UCSD-AML1 (cell line): ENCODE measurements around the gene NSF.
"Not testable (repeated sequence)": the region's sequence is repeated elsewhere in the genome, so short reads cannot be mapped to it uniquely, and the experiment has no call there.

Experiments
- DNase-seq: peaks from one replicate; lab custom pipeline; 2025; ENCODE audit not compliant: unreplicated experiment; lab: John Stamatoyannopoulos, UW

NSF gene

DNA sequence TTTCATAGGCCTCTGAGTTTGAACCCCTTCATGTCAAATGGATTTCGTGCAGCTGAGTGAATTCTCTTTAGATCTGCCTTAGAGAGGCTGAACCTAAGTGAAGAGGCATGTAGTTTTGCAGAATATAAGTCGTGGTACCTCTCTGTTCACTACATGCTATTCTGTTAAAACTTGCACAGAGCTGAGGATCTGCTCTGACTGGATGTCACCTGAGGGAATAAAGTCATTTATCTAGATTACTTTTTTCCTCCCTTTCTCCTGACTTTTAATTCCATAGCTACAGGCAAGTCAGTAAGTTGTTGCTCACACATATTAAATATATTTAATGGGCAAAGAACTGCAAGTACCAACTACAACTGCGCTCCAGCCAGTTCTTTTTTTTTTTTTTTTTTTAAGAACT is 163.3 kb downstream of the NSF start:
- no peak for DNase-seq

DNA sequence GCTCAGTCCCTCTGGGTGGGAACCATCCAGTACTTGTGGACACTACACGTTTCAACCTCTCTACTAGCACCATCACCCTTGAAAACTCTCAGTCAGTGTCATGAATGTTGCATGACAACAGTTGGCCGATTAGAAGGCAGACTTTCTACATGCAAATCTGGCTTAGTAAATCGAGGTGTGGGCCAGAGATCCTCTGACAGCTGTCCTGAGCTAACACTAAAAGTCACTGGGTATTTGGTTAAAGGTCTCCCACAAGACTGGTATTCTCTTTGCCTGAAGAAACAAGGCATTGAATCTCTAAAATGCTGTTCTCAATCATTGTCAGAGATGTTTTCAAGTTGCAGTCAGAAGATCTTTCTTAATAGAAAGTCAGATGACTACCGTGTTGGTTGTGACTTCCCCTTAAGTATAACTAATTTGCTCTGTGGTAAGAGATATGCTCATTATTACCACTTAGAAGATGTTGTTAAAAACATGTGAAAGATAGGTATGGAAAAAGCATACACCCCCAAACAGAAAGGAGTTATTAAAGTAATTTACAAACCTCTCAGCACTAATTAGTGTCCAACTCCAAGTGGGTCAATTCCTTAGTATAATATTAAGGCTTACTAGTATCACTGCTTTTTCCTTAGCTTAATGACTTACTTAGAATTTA is 165.7 kb downstream of the NSF start:
- DNase-seq: no peak

DNA sequence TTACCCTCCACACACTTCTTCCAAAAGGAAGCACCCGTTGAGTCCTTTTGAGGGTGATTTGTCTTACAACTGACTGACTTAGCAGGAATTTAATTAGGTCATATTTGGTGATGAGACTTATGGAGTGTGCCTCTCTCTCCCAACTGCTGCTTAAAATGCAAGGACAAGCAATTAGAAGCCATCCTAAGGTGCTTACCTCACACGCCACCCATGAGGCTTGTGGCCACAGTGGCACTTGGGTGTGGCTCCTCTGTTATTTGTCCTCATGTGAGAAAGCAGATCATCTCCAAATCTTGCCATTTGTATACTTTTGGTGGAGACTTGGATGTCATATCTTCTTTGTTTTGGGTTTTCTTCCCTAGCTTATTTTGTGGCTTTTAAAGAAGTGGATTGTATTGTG is 166.4 kb downstream of the NSF start:
- no peak for DNase-seq

DNA sequence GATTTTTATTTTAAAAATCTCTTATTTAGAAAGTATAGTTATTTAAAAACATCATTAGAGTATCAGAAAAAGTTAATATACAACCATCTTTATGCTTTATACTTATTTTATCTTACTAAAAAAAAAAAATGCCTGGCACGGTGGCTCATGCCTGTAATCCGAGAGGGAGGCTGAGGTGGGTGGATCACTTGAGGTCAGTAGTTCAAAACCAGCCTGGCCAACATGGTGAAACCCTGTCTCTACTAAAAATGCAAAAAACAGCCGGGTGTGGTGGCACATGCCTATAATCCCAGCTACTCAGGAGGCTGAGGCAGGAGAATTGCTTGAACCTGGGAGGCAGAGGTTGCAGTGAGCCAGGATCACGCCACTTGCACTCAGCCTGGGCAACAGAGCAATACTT is 167.1 kb downstream of the NSF start:
- DNase-seq: not testable (repeated sequence)

DNA sequence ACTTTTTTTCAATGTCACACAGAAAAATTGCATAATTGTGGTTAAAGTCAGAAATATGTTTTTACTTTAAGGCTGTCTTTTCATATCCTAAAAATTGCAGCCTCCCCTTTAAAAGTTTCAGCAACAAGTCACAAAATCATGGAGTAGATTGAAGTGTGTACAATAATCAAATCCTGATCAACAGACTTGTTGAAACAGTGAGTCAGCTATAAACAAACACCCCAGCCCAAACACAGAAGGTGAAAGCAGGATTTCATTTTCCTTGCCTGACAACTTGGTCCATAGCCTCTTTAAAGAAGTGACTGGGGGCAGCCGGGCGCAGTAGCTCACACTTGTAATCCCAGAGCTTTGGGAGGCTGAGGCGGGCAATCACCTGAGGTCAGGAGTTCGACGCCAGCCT is 168.1 kb downstream of the NSF start:
- DNase-seq: no peak

DNA sequence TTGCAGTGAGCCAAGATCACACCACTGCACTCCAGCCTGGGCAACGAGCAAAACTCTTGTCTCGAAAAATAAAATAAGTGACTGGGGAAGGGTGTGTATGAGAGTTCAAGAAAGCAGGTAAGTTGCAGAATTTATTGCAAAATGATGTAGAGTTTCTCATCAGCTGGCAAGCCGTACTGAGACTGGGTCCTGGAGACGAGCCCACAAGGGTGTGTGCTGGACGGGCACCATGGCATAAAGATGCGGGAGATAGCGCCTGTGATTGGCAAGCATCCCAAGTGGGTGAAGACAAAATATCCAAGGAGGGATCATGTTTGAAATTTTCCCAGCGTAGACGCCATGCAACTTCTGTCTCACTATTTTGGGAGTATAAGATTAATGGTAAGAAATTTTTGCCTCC is 168.7 kb downstream of the NSF start:
- no peak for DNase-seq

DNA sequence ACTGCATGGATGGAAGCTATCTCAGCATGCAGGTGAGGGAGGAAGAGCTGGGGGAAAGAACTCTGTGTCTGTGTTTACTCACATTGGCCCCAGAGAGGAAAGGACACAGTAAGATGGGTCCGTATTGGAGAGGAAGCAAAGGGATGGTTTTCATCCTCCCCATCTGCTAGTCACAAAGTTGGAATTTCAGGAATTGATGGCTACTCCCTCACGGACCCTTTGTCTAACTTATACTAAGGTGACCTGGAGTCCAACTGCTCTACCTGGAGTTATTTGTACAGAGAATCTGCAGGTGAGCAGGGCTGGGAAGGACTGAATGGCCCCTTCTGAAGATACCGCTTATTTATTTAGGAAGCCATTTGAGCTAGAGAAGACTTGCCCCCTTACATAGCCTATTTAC is 172.9 kb downstream of the NSF start:
- DNase-seq: no peak

DNA sequence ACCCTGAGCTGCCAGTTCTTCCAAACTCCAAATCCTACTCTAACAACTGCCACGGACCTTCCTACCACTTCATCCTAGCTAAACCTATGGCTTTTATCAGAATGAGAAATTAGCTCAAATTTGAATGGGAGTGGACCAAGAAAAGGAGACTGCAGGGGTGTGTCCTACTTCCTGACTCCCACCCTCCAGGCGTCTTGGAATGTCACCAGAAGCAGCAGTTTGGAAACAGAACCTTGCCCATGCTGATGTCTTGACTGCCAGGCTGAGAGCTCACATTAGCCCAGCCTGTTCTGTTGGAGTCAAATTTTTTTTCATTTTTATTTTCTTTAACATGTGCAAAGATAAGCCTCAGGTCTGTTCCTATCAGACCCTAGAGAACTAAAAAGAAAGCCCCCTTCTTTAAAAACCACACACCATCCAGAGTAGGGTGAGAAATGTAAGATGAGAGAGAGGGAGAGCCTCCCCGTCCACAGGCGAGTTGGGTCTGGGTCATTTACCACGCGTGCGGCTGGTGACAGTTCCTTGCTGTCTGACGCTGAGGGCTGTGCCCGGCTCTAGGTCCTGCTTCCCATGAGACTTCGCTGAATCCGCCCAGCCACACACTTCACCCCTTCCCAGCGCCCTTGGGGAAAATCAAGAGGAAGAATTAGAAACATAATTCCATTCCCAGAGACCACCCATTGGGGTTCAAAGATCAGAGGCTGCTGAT is 173.7 kb downstream of the NSF start:
- no peak for DNase-seq

DNA sequence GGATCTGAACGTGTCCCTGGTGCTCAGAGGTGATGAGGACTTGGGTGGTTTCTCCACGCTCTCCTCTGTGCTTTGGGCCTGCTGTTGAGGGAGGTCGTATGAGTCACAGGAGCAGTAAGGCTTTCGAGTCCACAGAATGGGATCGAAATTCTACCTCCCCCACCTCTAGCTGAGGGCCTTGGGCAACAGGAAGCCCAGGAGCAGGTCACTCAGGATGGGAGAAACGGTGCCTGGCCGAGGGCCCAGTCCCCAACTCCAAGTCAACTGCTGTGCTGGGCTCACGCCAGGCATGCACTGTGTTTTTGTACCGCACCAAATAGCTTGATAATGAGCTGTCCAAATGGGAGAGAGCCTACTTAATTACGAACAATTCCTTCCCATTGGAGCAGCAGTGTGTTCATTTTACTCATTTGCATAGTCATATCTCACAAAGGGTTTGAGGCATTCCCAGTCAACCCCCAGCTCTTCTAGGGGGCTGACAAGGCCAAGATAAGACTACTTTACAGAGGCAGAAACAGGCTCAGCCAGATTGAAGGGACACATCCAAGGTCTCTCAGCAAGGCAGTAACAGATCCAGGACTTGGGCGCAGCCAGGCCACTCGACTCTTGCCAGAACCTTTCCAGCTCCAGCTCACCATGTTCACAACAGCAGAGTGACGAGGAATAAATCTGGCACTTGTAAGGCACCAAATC is 174.4 kb downstream of the NSF start:
- no peak for DNase-seq

DNA sequence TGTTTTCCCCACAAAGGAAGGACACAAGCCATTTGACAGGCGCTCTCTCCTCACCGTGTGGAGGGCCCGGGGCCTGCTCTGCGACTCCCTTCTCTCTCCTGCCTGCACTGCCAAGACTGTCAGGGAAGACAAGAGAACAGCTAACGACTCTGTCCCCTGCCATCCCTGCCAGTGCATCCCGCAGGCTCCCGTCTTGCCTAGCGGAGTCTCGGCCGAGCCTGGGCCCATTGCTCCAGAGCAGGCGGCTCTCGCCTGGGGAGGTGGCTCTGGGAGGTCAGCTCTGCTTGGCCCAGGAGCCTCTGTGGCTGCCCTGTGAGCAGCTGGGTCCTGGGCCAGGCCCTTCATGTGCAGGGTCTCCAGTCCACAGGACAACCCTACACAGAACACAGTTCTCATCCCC is 175.0 kb downstream of the NSF start:
- no peak for DNase-seq

DNA sequence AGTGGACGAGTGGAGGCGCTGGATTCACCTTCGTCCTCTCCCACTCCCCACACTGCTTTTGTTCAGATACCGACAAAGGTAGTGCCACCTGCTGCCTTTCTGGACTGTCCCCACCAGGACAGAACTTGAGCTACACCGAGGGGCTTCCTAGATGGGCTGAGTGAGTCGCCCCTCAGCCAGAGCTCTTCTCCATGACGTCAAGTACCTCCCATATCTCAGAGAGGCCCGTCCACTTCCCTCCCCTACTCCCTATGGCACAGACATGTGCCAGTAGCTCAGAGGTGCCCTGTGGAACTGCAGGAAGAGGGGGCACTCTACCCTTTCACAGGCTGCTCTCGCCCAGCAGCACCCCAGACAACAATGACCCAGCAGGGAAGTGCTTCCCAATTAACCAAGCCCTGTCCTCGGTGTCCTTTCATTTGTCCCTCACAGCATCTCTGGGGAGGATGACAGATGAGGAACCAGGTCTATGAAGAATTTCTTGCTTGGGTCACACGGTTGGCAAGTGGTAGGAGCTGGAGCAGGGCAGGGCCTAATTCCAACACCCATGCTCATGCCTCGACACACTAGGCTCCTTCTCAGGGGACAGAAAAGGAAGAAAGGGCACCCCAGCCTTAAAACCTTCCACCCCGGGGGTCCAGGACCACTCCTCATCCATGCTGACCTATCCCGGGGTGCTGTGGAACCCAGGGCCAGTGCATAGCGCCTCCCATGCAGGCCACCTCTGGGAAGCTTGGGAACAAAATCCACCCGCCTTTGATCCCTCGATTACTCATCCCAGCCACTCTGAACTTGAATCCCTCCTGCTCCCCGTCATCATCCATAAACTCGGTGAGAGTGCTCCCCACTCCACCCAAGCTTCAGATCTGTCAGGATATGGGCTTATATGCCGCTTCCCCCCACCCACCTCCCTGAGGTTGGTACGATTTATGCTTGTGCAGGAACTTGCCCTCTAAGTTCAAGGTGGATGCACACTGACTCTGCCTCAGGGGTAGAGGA is 176.3 kb downstream of the NSF start:
- DNase-seq: no peak

DNA sequence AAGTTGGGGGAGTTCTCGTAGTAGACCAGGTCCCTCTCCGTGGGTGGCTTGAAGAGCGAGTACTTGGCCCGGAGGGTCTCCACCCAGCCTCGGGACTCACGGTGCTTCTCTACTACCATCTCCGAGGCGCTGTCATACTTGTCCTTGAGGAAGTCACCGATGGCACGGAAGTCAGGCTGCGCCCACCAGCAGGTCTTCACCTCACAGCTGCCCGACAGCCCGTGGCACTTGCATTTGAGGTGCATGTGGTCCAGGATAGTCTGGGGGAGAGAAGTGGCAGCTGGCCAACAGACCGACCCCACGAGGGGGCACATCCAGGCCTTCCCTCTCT is 178.0 kb downstream of the NSF start:
- DNase-seq: no peak

DNA sequence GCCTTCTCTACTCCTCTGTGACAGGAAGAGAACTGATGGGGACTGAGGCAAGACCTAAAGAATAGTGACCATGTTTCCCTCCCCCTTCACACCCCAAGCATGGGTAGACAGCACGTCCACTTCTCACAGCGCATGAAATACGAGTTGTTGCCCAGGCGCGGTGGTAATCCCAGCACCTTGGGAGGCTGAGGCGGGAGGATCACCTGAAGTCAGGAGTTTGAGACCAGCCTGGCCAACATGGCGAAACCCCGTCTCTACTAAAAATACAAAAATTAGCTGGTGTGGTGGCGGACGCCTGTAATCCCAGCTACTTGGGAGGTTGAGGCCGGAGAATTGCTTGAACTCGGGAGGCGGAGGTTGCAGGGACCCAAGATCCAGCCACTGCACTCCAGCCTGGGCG is 178.4 kb downstream of the NSF start:
- not testable (repeated sequence) for DNase-seq

DNA sequence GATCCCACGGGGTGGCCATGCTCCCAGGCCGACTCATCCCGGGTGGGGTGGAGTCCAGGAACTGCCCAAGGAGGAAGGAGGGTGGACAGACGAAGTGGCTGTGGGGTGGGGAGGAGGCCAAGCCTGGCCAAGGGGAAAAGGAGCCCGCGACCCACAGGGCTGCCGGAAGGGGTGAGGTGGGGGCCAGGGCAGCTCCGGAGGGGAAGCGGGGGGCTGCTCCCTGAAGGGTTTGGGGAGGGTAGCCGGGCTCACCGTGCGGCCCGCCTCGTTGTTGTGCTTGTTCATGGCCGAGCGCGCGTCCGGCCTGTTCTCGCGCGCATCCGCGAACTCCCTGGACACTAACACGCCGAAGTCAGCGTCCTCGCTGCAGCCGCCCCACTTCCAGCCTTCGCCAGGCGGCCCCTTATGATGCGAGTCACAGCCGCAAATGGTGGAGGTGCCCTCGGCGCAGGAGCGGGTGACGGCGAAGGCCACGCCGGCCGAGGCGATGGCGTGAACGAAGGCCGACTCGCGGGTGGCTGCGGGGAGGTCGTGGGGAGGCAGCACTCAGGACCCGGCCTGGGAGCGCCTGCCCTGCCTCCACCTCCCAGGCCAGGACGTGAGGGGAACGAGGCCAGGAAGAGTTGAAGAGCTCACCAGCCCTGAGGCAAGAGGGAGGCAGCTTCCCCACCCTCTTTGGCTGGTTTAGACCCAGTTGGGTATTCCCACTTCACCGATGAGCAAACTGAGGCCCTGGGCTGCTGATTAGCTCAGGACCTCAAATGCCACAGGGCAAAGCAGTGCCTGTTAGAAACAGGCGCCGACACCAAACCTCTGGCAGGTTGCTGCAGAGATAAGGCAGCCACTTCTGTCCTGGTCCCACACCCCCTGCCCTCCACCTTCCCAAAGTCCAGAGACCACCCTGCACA is 179.3 kb downstream of the NSF start:
- no peak for DNase-seq

DNA sequence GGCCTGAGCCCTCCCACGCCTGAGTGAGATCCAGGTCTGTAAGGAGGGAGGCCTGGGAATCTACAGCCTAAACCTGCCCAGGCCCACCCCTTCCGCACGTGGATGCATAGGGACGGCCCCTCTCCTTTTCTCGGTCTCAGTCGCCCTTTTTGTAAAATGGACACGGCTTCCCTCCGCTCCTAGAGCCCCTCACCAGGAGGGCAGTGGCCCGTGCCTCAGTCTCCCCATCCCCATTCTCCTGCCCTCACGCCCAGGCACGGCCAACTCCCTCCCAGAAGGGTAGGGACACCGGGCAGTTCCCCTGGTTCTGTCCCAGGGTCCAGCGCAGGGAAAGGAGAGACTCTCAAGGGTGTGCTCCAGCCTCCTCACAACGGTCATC is 180.0 kb downstream of the NSF start:
- no peak for DNase-seq

DNA sequence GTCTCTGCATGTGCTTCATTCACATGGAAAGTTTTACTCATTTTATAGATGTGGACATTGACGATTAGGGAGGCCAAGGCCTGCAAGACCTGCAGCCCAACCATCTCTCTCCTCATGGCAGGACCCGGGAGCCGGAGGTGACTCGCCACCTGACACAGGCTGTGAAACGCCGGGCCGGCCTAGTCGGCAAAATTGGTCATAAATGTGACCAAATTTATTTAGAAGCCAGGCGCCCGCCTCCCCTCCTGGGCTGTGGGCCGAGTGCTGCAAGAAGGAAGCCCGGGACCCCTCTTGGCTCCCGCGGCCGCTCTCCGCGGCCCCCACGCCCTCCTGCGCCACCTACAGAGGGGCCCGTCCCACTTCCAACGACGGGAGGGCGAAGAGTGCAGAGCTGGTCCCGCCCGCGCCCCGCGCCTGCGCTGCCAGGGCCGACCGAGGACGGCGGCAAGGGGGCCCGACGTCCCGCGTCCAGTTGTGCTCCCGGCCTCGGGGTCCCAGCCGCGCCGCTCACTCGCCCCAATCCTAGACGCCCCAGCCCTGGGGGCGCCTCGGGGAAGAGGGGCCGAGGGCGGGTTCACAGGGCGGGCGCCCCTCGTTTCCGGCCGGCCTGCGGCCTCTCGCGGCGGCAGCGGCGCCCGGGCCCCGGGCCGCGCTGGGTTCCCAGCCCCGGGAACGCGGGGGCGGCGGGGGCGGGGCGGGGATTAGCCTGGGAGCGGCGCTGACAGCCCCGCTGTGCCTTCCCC is 180.5 kb downstream of the NSF start:
- DNase-seq: no peak

DNA sequence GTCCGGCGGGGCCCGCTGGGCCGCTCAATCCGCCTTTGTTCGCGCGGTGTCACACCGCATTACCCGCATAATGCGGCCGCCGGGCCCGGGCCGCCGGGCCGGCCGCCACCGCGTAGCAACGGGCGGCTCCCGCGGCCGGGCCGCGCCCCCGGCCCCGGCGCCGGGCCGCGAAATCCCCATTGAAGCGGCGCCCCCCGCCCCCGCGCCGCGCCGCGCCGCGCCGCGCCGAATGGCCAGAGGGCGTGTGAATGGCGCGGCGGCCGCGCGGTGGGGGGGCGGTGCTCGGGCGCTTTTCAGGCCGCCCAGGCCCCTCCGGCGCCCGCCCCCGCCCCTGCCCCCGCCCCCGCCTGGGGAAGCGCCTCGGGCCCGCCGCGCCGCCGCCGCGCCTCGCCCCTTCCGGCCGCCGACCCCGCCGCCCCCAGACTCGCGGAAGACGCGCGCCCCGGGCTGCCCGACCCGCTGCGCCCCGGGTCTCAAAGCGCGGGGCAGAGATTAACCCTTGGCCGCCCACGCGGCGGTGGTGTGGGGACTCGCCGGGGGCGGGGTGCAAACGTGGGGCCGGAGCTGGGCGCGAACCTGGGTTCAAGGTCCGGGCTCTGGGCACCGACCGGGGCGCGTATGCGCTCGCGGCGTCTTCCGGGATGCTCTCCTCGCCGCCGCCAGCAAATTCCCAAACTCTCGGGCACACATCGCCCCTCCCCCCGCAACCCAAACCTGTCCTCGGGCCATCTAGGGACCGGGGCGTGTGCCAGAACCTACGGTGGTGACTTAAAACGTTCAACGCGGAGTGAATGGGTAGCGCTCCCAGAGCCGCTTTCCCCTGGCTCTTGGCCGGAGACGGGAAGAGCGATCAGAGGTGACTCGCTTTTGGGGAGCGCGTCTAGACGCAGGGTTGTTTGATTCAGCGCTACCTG is 181.3 kb downstream of the NSF start:
- DNase-seq: peak; percentile 54

DNA sequence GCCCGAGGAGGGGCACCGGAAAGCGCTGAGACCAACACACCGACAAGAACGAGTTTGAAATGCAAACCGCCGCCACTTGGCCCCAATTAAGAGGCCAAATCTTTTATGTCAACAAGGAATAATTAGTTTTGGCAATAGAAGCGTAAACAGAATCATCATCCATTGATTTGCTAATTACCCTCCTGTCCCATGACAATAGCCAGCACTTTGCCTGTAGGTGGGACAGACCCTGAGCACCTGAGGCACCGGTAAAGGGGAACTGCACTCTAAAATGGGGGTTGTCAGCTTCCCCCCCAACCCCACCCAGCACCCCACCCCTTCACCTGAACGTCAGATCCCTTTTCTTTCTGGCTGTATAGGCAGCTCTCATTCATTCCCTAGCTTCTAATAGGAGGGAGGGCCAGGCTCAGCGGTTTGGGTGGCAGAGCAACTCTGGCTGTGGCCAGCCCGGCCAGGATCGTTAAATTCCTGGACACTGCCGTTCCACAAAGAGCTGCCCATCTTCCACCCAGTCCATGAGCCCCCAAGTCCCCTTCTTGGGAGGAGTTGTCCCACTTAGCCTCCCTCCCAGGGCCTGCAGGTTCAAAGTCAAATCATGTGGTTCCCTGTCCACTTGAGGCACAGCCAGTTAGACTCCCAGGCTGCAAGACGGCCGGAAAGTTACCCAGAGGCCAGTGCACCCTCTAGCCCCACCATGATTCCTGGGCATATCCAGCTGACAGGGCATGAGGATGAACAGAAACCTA is 182.2 kb downstream of the NSF start:
- DNase-seq: no peak
